GM23248 (cell line): ENCODE results near the gene NASP. TPM values are rescaled to one million over a fixed set of nuclear protein-coding genes. Genes with fewer than 3 reads are reported as not detected.

ENCODE experiments used
- DNase-seq: peaks from one replicate; pipeline ENCODE4 v3.0.0-alpha.2; 2015
- H2AFZ ChIP-seq: fragments of 200-600 bp; sonication (generic); 2 replicates; pipeline ENCODE4 v1.6.1; 2016; ENCODE audit warnings: antibody characterized with exemption
- H3F3A ChIP-seq: fragments of 200-600 bp; sonication (generic); 2 replicates; pipeline ENCODE4 v1.6.1; 2016; ENCODE audit warnings: mild to moderate bottlenecking, antibody characterized with exemption, mixed run types; ENCODE audit not compliant: insufficient read depth
- H3K27ac ChIP-seq: fragments of 200-600 bp; sonication (generic); 2 replicates; pipeline ENCODE4 v1.5.1; 2016; ENCODE audit warnings: mild to moderate bottlenecking
- H3K27me3 ChIP-seq: fragments of 200-600 bp; sonication (generic); replicated peaks from 2 replicates; pipeline ENCODE4 v1.6.1; 2016; ENCODE audit warnings: mild to moderate bottlenecking; ENCODE audit not compliant: insufficient read depth
- H3K36me3 ChIP-seq: fragments of 200-600 bp; sonication (generic); 2 replicates; pipeline ENCODE4 v1.6.1; 2016; ENCODE audit warnings: low read depth, mild to moderate bottlenecking
- H3K4me1 ChIP-seq: fragments of 200-600 bp; sonication (generic); 2 replicates; pipeline ENCODE4 v1.6.1; 2016; ENCODE audit warnings: mild to moderate bottlenecking; ENCODE audit not compliant: insufficient read depth
- H3K4me2 ChIP-seq: fragments of 200-600 bp; sonication (generic); one replicate; pipeline ENCODE4 v1.6.1; 2016; ENCODE audit warnings: mild to moderate bottlenecking; ENCODE audit not compliant: unreplicated experiment
- H3K4me3 ChIP-seq: fragments of 200-600 bp; sonication (generic); 2 replicates; pipeline ENCODE4 v1.5.1; 2016; ENCODE audit warnings: mild to moderate bottlenecking
- H3K79me2 ChIP-seq: fragments of 200-600 bp; sonication (generic); 2 replicates; pipeline ENCODE4 v1.6.1; 2016; ENCODE audit warnings: mild to moderate bottlenecking; ENCODE audit not compliant: insufficient read depth
- H3K9ac ChIP-seq: fragments of 200-600 bp; sonication (generic); 2 replicates; pipeline ENCODE4 v1.6.1; 2016; ENCODE audit warnings: mild to moderate bottlenecking
- H3K9me2 ChIP-seq: fragments of 200-600 bp; sonication (generic); 2 replicates; pipeline ENCODE4 v1.6.1; 2016; ENCODE audit warnings: mixed run types, mild to moderate bottlenecking, moderate library complexity; ENCODE audit not compliant: insufficient read depth
- H3K9me3 ChIP-seq: fragments of 200-600 bp; sonication (generic); one replicate; pipeline ENCODE4 v1.6.1; 2017; ENCODE audit warnings: low read depth
- H4K20me1 ChIP-seq: fragments of 200-600 bp; sonication (generic); 2 replicates; pipeline ENCODE4 v1.6.0; 2016; ENCODE audit not compliant: insufficient read depth
- EZH2 ChIP-seq: fragments of 200-600 bp; sonication (generic); IDR thresholded peaks from 2 replicates; pipeline ENCODE4 v1.6.1; 2018; ENCODE audit warnings: antibody characterized with exemption, mild to moderate bottlenecking; ENCODE audit not compliant: insufficient read depth, poor library complexity, severe bottlenecking
- EZH2phosphoT487 ChIP-seq: fragments of 200-600 bp; sonication (generic); IDR thresholded peaks from 2 replicates; pipeline ENCODE4 v1.6.1; 2018; ENCODE audit warnings: antibody characterized with exemption, moderate library complexity, mild to moderate bottlenecking, low read depth; ENCODE audit not compliant: insufficient read depth
- WGBS, 2 experiments: methylation state at CpG; one replicate each; pipeline ENCODE4 v1.1.6; 2015 to 2017; ENCODE audit warnings: low lambda C conversion rate in 2 of 2, low coverage in 1 of 2; ENCODE audit errors: missing lambda C conversion rate in 2 of 2; 5-methylcytosine and 5-hydroxymethylcytosine counted together
- in situ Hi-C: fragments of 300-500 bp; cut with MboI; formaldehyde crosslinking; loops from 2 replicates; pipeline ENCODE4 v1.15.0; 2020
- polyA plus RNA-seq: library from polyadenylated mRNA; unstranded; fragments of >200 nt; fragmentation: Nextera tagmentation; extraction: Ambion mirVana; gene quantifications from 2 replicates; pipeline ENCODE4 v1.2.1, GENCODE V29; 2016
- total RNA-seq: library from RNA; depleted of rRNA; stranded (reverse); fragments of >200 nt; shearing (Covaris generic); gene quantifications from 2 replicates; pipeline ENCODE4 v1.2.3, GENCODE V29; 2014

Gene NASP
- total and polyA plus RNA-seq, 2 experiments from 2014 or later: 30.3 to 39.1 TPM

DNA sequence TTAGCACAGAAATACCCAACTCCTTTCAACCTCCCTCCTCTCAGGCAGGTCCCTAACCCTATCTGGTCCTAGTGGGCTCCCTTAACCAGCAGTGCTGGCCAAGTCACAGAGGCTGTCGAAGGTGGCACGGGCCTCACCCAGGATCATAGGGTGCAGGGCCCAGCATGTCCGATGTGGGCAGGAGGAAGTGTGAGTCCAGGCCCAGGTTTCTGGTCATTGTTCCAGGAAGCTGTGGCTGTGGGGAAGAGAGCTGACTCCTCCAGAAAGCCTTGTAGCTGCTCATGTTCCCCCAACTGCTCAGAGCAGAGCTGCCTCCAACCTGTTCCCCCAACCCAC lies 37.6 kb downstream of the NASP start:
- Histone ChIP-seq H3K9me3 (no peaks in the 10 kb centered on the region), H3K36me3 (peaks cover 10% of the 10 kb centered on the region), H3K9ac (no peak overlapping the region), H3K4me2 (no peak overlapping the region), H2AFZ (no peak overlapping the region), H3K27me3 (no peaks in the 10 kb centered on the region), H3K4me3 (no peak overlapping the region), H3F3A (peaks cover 14% of the 10 kb centered on the region), H4K20me1 (no peaks in the 10 kb centered on the region), H3K9me2 (no peaks in the 10 kb centered on the region), H3K4me1 (no peaks in the 10 kb centered on the region), H3K27ac (no peak overlapping the region), H3K79me2 (no peaks in the 10 kb centered on the region)
- in situ Hi-C loops: no loop called here
- no peak for TF ChIP-seq EZH2
- no peak for TF ChIP-seq EZH2phosphoT487
- DNase-seq: no peak
- WGBS, 2 experiments: 64 to 74% methylated on average over 3 of the region's 3 CpGs

GRCh38 chr1:45621895-45622523 lies 38.2 kb downstream of the NASP start:
- H3K4me3 ChIP-seq: no peak overlapping the region
- in situ Hi-C loops: no loop called here

GRCh38 chr1:45622524-45623394 lies 38.9 kb downstream of the NASP start:
- H3K79me2 ChIP-seq: no peaks in the 10 kb centered on the region
- H3K4me2 ChIP-seq: no peak overlapping the region
- H3K27me3 ChIP-seq: no peaks in the 10 kb centered on the region
- no peak overlapping the region for H3K4me3 ChIP-seq
- no peak overlapping the region for H3K9ac ChIP-seq
- no peaks in the 10 kb centered on the region for H3K4me1 ChIP-seq
- H3K27ac ChIP-seq: no peak overlapping the region
- H3K36me3 ChIP-seq: peaks cover 9% of the 10 kb centered on the region
- no peaks in the 10 kb centered on the region for H3K9me3 ChIP-seq
- H3K9me2 ChIP-seq: no peaks in the 10 kb centered on the region
- in situ Hi-C loops: no loop called here
- H4K20me1 ChIP-seq: no peaks in the 10 kb centered on the region
- H2AFZ ChIP-seq: no peak overlapping the region
- 40 to 48% methylated on average over 73 to 74 of the region's 78 CpGs for WGBS, 2 experiments
- peaks cover 19% of the 10 kb centered on the region for H3F3A ChIP-seq
- DNase-seq: no peak
- TF ChIP-seq EZH2phosphoT487 (no peak), EZH2 (no peak)

More at GRCh38 chr1:45621895-45622523, 38.2 kb downstream of the NASP start:
- H3K79me2 ChIP-seq: no peaks in the 10 kb centered on the region
- 58 to 70% methylated on average over 16 to 18 of the region's 18 CpGs for WGBS, 2 experiments
- TF ChIP-seq EZH2phosphoT487 (no peak), EZH2 (no peak)
- no peaks in the 10 kb centered on the region for H3K4me1 ChIP-seq
- no peak for DNase-seq
- H3K27ac ChIP-seq: no peak overlapping the region
- H3K27me3 ChIP-seq: no peaks in the 10 kb centered on the region
- no peaks in the 10 kb centered on the region for H3K9me2 ChIP-seq
- H3K36me3 ChIP-seq: peaks cover 6% of the 10 kb centered on the region
- H4K20me1 ChIP-seq: no peaks in the 10 kb centered on the region
- H3K9ac ChIP-seq: no peak overlapping the region
- H3K4me2 ChIP-seq: no peak overlapping the region
- no peak overlapping the region for H2AFZ ChIP-seq
- no peaks in the 10 kb centered on the region for H3K9me3 ChIP-seq
- H3F3A ChIP-seq: peaks cover 14% of the 10 kb centered on the region

DNA sequence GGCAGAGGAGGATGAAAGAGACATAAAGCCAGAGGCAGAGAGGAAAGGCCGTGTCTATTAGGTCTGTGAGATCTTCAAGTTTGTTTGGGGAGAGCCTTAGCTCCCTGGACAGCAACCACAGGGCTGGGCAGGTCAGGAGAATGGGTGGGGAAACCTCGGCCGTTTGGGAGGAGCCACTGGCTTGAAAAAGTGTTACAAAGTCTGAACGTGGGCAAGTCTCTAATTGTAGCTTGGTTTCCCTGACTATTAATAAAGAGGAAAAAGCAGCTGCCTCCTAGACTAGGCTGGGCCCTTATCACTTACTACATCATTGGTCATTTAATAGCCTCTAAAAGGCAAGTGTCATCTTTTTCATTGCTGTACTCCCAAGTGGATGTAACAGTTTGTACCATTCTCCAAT lies 40.1 kb downstream of the NASP start, which contains the start of gene CCDC17:
CCDC17 (minus strand) TSS at position 83 of the 400 bp plus-strand sequence. CDS start 145 bp downstream, outside the sequence.
- DNase-seq: peak; percentile 38

More for the DNA sequence above, 40.1 kb downstream of the NASP start, which contains the start of gene CCDC17:
- in situ Hi-C loops: no loop called here
- no peak for TF ChIP-seq EZH2phosphoT487
- TF ChIP-seq EZH2: no peak
- Histone ChIP-seq H3F3A (peaks cover 19% of the 10 kb centered on the region; the same call in 1 of the 2 replicates), H3K4me2 (no peak within 1 kb of the TSS), H3K79me2 (no peaks in the 10 kb centered on the region), H4K20me1 (no peaks in the 10 kb centered on the region), H3K4me1 (no peaks in the 10 kb centered on the region), H3K9me3 (no peaks in the 10 kb centered on the region), H3K27ac (no peak within 1 kb of the TSS), H3K36me3 (peaks cover 21% of the 10 kb centered on the region), H3K27me3 (no peaks in the 10 kb centered on the region), H3K9me2 (no peaks in the 10 kb centered on the region), H3K9ac (no peak within 1 kb of the TSS), H3K4me3 (no peak within 1 kb of the TSS), H2AFZ (no peak within 1 kb of the TSS)
- 20 to 21% methylated on average over 4 of the region's 4 CpGs for WGBS, 2 experiments
